Measurements from ENCODE around the gene IRX2. TPM values are rescaled to one million over a fixed set of nuclear protein-coding genes. Genes with fewer than 3 reads are reported as not detected.

The IRX2 gene
- total RNA-seq, 1 experiment from 2014 or later, result 0.10 TPM

DNA sequence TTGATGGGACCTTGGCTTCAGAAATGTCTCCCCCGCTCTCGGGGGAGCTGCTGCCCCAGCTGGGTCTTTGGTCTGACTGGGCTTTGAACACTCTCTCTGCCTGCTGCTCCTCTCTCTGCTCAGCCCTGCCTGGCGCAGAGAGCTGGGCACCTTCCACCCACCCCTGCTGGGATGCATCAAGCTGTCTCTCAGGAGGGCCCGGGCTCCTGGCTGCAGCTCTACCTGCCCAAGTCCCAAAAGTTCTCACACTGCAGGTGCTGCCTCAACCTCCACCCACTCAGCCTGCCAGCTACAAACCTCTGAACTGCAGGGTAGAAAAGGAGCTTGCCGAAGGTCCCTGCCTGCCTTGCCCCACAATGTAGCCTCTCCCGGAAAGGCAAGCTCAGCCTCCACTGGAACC lies 36.7 kb downstream of the IRX2 start:
- Histone ChIP-seq H3K27me3 (ENCODE audit: control insufficient read depth, insufficient read depth, low read length) (0 out of 2 replicates have a peak, but pooled peaks cover 2% of the 10 kb centered on the region), H3K27ac (ENCODE audit: low read length) (no peak overlapping the region), H3K4me3 (ENCODE audit: low read depth in 2 of 2, low read length in 2 of 2) (no peak overlapping the region), H3K9me3 (ENCODE audit: control insufficient read depth, insufficient read depth, low read depth, low read length) (no peaks in the 10 kb centered on the region), H3K4me1 (ENCODE audit: control insufficient read depth, insufficient read depth, low read length) (no peaks in the 10 kb centered on the region), H3K36me3 (ENCODE audit: control insufficient read depth, insufficient read depth, low read length) (no peaks in the 10 kb centered on the region)
- in situ Hi-C loops (cut with HindIII; ENCODE audit: low pct_unique_long_range_greater_than_20kb, low sequenced_read_pairs) (no loop called here), intact Hi-C loops (cut with micrococcal nuclease; ENCODE audit: unreplicated experiment) (no loop called here)
- BruUV-seq (replicated peaks), result no TSS peak
- ChIA-PET POLR2A (no interaction called here), CTCF (no interaction called here)
- no peak for TF ChIP-seq SIN3A (IDR thresholded peaks at IDR 0.05; ENCODE audit: borderline replicate concordance, insufficient read depth, low read depth, low read length)
- no peak for TF ChIP-seq TCF7L2 (IDR thresholded peaks at IDR 0.05; ENCODE audit: low read depth, low read length)
- ATAC-seq (no peak), DNase-seq (ENCODE audit: low read depth, low spot score) (no peak)

DNA sequence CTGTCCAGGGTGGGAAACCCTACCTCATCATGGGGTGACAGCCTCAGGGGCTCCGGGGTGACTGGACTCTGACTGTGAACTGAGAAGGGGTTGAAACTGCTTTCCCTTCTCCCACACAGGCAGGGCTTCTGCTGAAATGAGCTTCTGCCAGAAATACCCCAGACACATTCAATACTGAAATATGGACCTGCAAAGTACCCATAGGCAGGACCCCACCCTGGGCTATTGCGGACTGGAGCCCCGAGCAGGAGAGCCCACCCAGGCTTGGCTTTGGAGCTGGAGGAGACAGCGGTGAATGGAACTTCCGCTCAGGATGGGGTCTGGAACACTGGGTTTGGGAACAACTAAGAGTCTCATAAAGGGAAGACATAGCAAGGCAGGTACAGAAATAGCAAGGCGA lies 37.5 kb downstream of the IRX2 start:
- no peak overlapping the region for H3K27ac ChIP-seq (ENCODE audit: low read length)

More for the DNA sequence above, 37.5 kb downstream of the IRX2 start:
- DNase-seq (ENCODE audit: low read depth, low spot score), result no peak
- no peaks in the 10 kb centered on the region for H3K9me3 ChIP-seq (ENCODE audit: control insufficient read depth, insufficient read depth, low read depth, low read length)
- H3K4me1 ChIP-seq (ENCODE audit: control insufficient read depth, insufficient read depth, low read length), result no peaks in the 10 kb centered on the region
- CTCF ChIA-PET, result no interaction called here
- no peak overlapping the region for H3K4me3 ChIP-seq (ENCODE audit: low read depth in 2 of 2, low read length in 2 of 2)
- no TSS peak for BruUV-seq (replicated peaks)
- intact Hi-C loops (cut with micrococcal nuclease; ENCODE audit: unreplicated experiment) (no loop called here), in situ Hi-C loops (cut with HindIII; ENCODE audit: low pct_unique_long_range_greater_than_20kb, low sequenced_read_pairs) (no loop called here)
- POLR2A ChIA-PET, result no interaction called here
- no peaks in the 10 kb centered on the region for H3K36me3 ChIP-seq (ENCODE audit: control insufficient read depth, insufficient read depth, low read length)
- 0 out of 2 replicates have a peak, but pooled peaks cover 2% of the 10 kb centered on the region for H3K27me3 ChIP-seq (ENCODE audit: control insufficient read depth, insufficient read depth, low read length)
- TF ChIP-seq, protein P1, sequence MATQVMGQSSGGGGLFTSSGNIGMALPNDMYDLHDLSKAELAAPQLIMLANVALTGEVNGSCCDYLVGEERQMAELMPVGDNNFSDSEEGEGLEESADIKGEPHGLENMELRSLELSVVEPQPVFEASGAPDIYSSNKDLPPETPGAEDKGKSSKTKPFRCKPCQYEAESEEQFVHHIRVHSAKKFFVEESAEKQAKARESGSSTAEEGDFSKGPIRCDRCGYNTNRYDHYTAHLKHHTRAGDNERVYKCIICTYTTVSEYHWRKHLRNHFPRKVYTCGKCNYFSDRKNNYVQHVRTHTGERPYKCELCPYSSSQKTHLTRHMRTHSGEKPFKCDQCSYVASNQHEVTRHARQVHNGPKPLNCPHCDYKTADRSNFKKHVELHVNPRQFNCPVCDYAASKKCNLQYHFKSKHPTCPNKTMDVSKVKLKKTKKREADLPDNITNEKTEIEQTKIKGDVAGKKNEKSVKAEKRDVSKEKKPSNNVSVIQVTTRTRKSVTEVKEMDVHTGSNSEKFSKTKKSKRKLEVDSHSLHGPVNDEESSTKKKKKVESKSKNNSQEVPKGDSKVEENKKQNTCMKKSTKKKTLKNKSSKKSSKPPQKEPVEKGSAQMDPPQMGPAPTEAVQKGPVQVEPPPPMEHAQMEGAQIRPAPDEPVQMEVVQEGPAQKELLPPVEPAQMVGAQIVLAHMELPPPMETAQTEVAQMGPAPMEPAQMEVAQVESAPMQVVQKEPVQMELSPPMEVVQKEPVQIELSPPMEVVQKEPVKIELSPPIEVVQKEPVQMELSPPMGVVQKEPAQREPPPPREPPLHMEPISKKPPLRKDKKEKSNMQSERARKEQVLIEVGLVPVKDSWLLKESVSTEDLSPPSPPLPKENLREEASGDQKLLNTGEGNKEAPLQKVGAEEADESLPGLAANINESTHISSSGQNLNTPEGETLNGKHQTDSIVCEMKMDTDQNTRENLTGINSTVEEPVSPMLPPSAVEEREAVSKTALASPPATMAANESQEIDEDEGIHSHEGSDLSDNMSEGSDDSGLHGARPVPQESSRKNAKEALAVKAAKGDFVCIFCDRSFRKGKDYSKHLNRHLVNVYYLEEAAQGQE (IDR thresholded peaks at IDR 0.05; ENCODE audit: insufficient read depth in 1 of 2, low read depth in 2 of 2, low read length in 1 of 2), result no peak
- TF ChIP-seq, protein P2, sequence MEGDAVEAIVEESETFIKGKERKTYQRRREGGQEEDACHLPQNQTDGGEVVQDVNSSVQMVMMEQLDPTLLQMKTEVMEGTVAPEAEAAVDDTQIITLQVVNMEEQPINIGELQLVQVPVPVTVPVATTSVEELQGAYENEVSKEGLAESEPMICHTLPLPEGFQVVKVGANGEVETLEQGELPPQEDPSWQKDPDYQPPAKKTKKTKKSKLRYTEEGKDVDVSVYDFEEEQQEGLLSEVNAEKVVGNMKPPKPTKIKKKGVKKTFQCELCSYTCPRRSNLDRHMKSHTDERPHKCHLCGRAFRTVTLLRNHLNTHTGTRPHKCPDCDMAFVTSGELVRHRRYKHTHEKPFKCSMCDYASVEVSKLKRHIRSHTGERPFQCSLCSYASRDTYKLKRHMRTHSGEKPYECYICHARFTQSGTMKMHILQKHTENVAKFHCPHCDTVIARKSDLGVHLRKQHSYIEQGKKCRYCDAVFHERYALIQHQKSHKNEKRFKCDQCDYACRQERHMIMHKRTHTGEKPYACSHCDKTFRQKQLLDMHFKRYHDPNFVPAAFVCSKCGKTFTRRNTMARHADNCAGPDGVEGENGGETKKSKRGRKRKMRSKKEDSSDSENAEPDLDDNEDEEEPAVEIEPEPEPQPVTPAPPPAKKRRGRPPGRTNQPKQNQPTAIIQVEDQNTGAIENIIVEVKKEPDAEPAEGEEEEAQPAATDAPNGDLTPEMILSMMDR (IDR thresholded peaks at IDR 0.05), result no peak
- TF ChIP-seq SIN3A (IDR thresholded peaks at IDR 0.05; ENCODE audit: borderline replicate concordance, insufficient read depth, low read depth, low read length), result no peak
- no peak for TF ChIP-seq POLR2AphosphoS5 (IDR thresholded peaks at IDR 0.05; ENCODE audit: low read depth, low read length)
- TF ChIP-seq TCF7L2 (IDR thresholded peaks at IDR 0.05; ENCODE audit: low read depth, low read length), result no peak
- ATAC-seq, result no peak
